ENCODE data around the gene USP17L29. TPM values are rescaled to one million over a fixed set of nuclear protein-coding genes. Genes with fewer than 3 reads are reported as not detected.
"Not testable (repeated sequence)": the region's sequence is repeated elsewhere in the genome, so short reads cannot be mapped to it uniquely, and the experiment has no call there.

Gene USP17L29
- not detected in 2 replicates for total RNA-seq (2014; rRNA removed)
- Bru-seq, nascent RNA = not detected
- BruChase-seq, experiment 1, labeled RNA remaining after a 6-hour chase = not detected
- not detected for BruChase-seq, experiment 2, labeled RNA remaining after a 2-hour chase
- long read RNA-seq = 0 reads

GRCh38 chr4:9353338-9353737, at the start of gene USP17L29:
Gene USP17L29 (plus strand): TSS chr4:9353638. CDS start chr4:9353638, 0 bp downstream.
- H3K79me2 ChIP-seq (ENCODE audit: low read length); H3K4me2 ChIP-seq (ENCODE audit: low read length); BruUV-seq (replicated peaks); H3K9me2 ChIP-seq (replicated peaks; ENCODE audit: low read length); H3K36me3 ChIP-seq (ENCODE audit: low read depth, low read length); H3K27me3 ChIP-seq (ENCODE audit: low read length); H2AFZ ChIP-seq (ENCODE audit: low read length); intact Hi-C loops (cut with micrococcal nuclease); H3K9ac ChIP-seq (ENCODE audit: low read length); CTCF ChIA-PET; H3K4me3 ChIP-seq (ENCODE audit: low read length); H3K27ac ChIP-seq (ENCODE audit: low read length); DNase-seq; H4K20me1 ChIP-seq (ENCODE audit: low read length); H3K4me1 ChIP-seq (ENCODE audit: insufficient read depth, low read length); ATAC-seq; POLR2A ChIA-PET (ENCODE audit: unreplicated experiment); H3K9me3 ChIP-seq (ENCODE audit: low read length); H3F3A ChIP-seq (ENCODE audit: low read length, unreplicated experiment): not testable (repeated sequence)

GRCh38 chr4:9324191-9324590, 29.2 kb upstream of the USP17L29 start:
- BruUV-seq (replicated peaks); intact Hi-C loops (cut with micrococcal nuclease); H3K27ac ChIP-seq (ENCODE audit: low read length); H3K9me2 ChIP-seq (replicated peaks; ENCODE audit: low read length); H3K4me1 ChIP-seq (ENCODE audit: insufficient read depth, low read length); H3K4me2 ChIP-seq (ENCODE audit: low read length); DNase-seq; ATAC-seq; H3K27me3 ChIP-seq (ENCODE audit: low read length); H3K4me3 ChIP-seq (ENCODE audit: low read length); H3F3A ChIP-seq (ENCODE audit: low read length, unreplicated experiment); H3K79me2 ChIP-seq (ENCODE audit: low read length); CTCF ChIA-PET; H2AFZ ChIP-seq (ENCODE audit: low read length); H3K9me3 ChIP-seq (ENCODE audit: low read length); H3K9ac ChIP-seq (ENCODE audit: low read length); POLR2A ChIA-PET (ENCODE audit: unreplicated experiment); H3K36me3 ChIP-seq (ENCODE audit: low read depth, low read length); H4K20me1 ChIP-seq (ENCODE audit: low read length): not testable (repeated sequence)

- POLR2A ChIA-PET (ENCODE audit: unreplicated experiment); intact Hi-C loops (cut with micrococcal nuclease): not testable (repeated sequence)
Measured at GRCh38 chr4:9324865-9325264, 28.6 kb upstream of the USP17L29 start, which contains the start of gene USP17L24. Gene USP17L24 (plus strand): TSS chr4:9325165. CDS start chr4:9325165, 0 bp downstream.

GRCh38 chr4:9329611-9330010, 23.8 kb upstream of the USP17L29 start, which contains the start of gene USP17L25:
Gene USP17L25 (plus strand): TSS chr4:9329911. CDS start chr4:9329911, 0 bp downstream.
- H3K79me2 ChIP-seq (ENCODE audit: low read length); H3K9me3 ChIP-seq (ENCODE audit: low read length); H3K9me2 ChIP-seq (replicated peaks; ENCODE audit: low read length); H3K27ac ChIP-seq (ENCODE audit: low read length); BruUV-seq (replicated peaks); ATAC-seq; H3K4me1 ChIP-seq (ENCODE audit: insufficient read depth, low read length); H3K36me3 ChIP-seq (ENCODE audit: low read depth, low read length); DNase-seq; POLR2A ChIA-PET (ENCODE audit: unreplicated experiment); H3K4me3 ChIP-seq (ENCODE audit: low read length); H3K27me3 ChIP-seq (ENCODE audit: low read length); H3K4me2 ChIP-seq (ENCODE audit: low read length); CTCF ChIA-PET; H2AFZ ChIP-seq (ENCODE audit: low read length); H4K20me1 ChIP-seq (ENCODE audit: low read length); intact Hi-C loops (cut with micrococcal nuclease); H3F3A ChIP-seq (ENCODE audit: low read length, unreplicated experiment); H3K9ac ChIP-seq (ENCODE audit: low read length): not testable (repeated sequence)

More at GRCh38 chr4:9324865-9325264, 28.6 kb upstream of the USP17L29 start, which contains the start of gene USP17L24:
- H4K20me1 ChIP-seq (ENCODE audit: low read length); H3K27ac ChIP-seq (ENCODE audit: low read length); DNase-seq; H3K9ac ChIP-seq (ENCODE audit: low read length); H3K27me3 ChIP-seq (ENCODE audit: low read length); BruUV-seq (replicated peaks); H3K79me2 ChIP-seq (ENCODE audit: low read length); ATAC-seq; H3F3A ChIP-seq (ENCODE audit: low read length, unreplicated experiment); H2AFZ ChIP-seq (ENCODE audit: low read length); H3K4me3 ChIP-seq (ENCODE audit: low read length); H3K4me2 ChIP-seq (ENCODE audit: low read length); H3K36me3 ChIP-seq (ENCODE audit: low read depth, low read length); H3K4me1 ChIP-seq (ENCODE audit: insufficient read depth, low read length); H3K9me2 ChIP-seq (replicated peaks; ENCODE audit: low read length); H3K9me3 ChIP-seq (ENCODE audit: low read length); CTCF ChIA-PET: not testable (repeated sequence)

- H3K36me3 ChIP-seq (ENCODE audit: low read depth, low read length); H3K4me3 ChIP-seq (ENCODE audit: low read length); H3K79me2 ChIP-seq (ENCODE audit: low read length); DNase-seq; H3K27ac ChIP-seq (ENCODE audit: low read length); ATAC-seq; POLR2A ChIA-PET (ENCODE audit: unreplicated experiment); intact Hi-C loops (cut with micrococcal nuclease); H4K20me1 ChIP-seq (ENCODE audit: low read length); H2AFZ ChIP-seq (ENCODE audit: low read length); BruUV-seq (replicated peaks); CTCF ChIA-PET; H3K4me1 ChIP-seq (ENCODE audit: insufficient read depth, low read length); H3K4me2 ChIP-seq (ENCODE audit: low read length); H3K9me2 ChIP-seq (replicated peaks; ENCODE audit: low read length); H3K27me3 ChIP-seq (ENCODE audit: low read length); H3K9me3 ChIP-seq (ENCODE audit: low read length); H3F3A ChIP-seq (ENCODE audit: low read length, unreplicated experiment); H3K9ac ChIP-seq (ENCODE audit: low read length): not testable (repeated sequence)
Measured at GRCh38 chr4:9334358-9334757, 19.1 kb upstream of the USP17L29 start, which contains the start of gene USP17L26. Gene USP17L26 (plus strand): TSS chr4:9334658. CDS start chr4:9334658, 0 bp downstream.

GRCh38 chr4:9339103-9339502, 14.3 kb upstream of the USP17L29 start, which contains the start of gene USP17L5:
Gene USP17L5 (plus strand): TSS chr4:9339403. CDS start chr4:9339403, 0 bp downstream.
- POLR2A ChIA-PET (ENCODE audit: unreplicated experiment); ATAC-seq; H3K9me3 ChIP-seq (ENCODE audit: low read length); DNase-seq; H3K4me2 ChIP-seq (ENCODE audit: low read length); H4K20me1 ChIP-seq (ENCODE audit: low read length); H3K9me2 ChIP-seq (replicated peaks; ENCODE audit: low read length); H3K27ac ChIP-seq (ENCODE audit: low read length); H2AFZ ChIP-seq (ENCODE audit: low read length); H3K27me3 ChIP-seq (ENCODE audit: low read length); H3F3A ChIP-seq (ENCODE audit: low read length, unreplicated experiment); H3K36me3 ChIP-seq (ENCODE audit: low read depth, low read length); H3K9ac ChIP-seq (ENCODE audit: low read length); intact Hi-C loops (cut with micrococcal nuclease); H3K4me3 ChIP-seq (ENCODE audit: low read length); H3K4me1 ChIP-seq (ENCODE audit: insufficient read depth, low read length); H3K79me2 ChIP-seq (ENCODE audit: low read length); CTCF ChIA-PET; BruUV-seq (replicated peaks): not testable (repeated sequence)

- H3K79me2 ChIP-seq (ENCODE audit: low read length); DNase-seq; ATAC-seq; H3K27me3 ChIP-seq (ENCODE audit: low read length); BruUV-seq (replicated peaks); H3K4me1 ChIP-seq (ENCODE audit: insufficient read depth, low read length); H3K4me3 ChIP-seq (ENCODE audit: low read length); H3K4me2 ChIP-seq (ENCODE audit: low read length); H4K20me1 ChIP-seq (ENCODE audit: low read length); intact Hi-C loops (cut with micrococcal nuclease); H3K27ac ChIP-seq (ENCODE audit: low read length); H3F3A ChIP-seq (ENCODE audit: low read length, unreplicated experiment); H2AFZ ChIP-seq (ENCODE audit: low read length); H3K36me3 ChIP-seq (ENCODE audit: low read depth, low read length); CTCF ChIA-PET; H3K9me3 ChIP-seq (ENCODE audit: low read length); H3K9ac ChIP-seq (ENCODE audit: low read length); POLR2A ChIA-PET (ENCODE audit: unreplicated experiment); H3K9me2 ChIP-seq (replicated peaks; ENCODE audit: low read length): not testable (repeated sequence)
Measured at GRCh38 chr4:9343848-9344247, 9.6 kb upstream of the USP17L29 start, which contains the start of gene USP17L27. Gene USP17L27 (plus strand): TSS chr4:9344148. CDS start chr4:9344148, 0 bp downstream.

All from PC-3 (cell line).